GM12878 (cell line): Measurements from ENCODE around the gene KIRREL3. TPM values are rescaled to one million over a fixed set of nuclear protein-coding genes. Genes with fewer than 3 reads are reported as not detected.

Experiments
- ATAC-seq: fragments of 200-7000 bp; cut with Tn5 transposase; 3 replicates; pipeline ENCODE4 v1.9.1; 2020; ENCODE audit warnings: mild to moderate bottlenecking, moderate library complexity
- BruUV-seq: library from RNA; stranded (reverse); fragments of 400-500 nt; replicated peaks from 2 replicates; lab custom pipeline; 2021; lab: Mats Ljungman, UMichigan
- CTCF ChIA-PET: fragments of 300-600 bp; sonication (Branson Sonifier 250); formaldehyde crosslinking; extraction: SDS; loops from one replicate; lab custom pipeline; 2021; ENCODE audit warnings: inconsistent platforms; lab: Yijun Ruan, JAX
- POLR2A ChIA-PET: fragments of 350-600 bp; formaldehyde crosslinking; extraction: SDS; loops from one replicate; lab custom pipeline; 2021; ENCODE audit warnings: inconsistent platforms; lab: Charles Lee
- RAD21 ChIA-PET: fragments of 300-600 bp; sonication (Branson Sonifier 250); formaldehyde crosslinking; loops from one replicate; lab custom pipeline; 2023; ENCODE audit warnings: antibody characterized with exemption; ENCODE audit not compliant: unreplicated experiment; lab: Charles Lee
- SMC1A ChIA-PET: fragments of 300-600 bp; sonication (Branson Sonifier 250); formaldehyde crosslinking; loops from one replicate; lab custom pipeline; 2023; ENCODE audit not compliant: unreplicated experiment, uncharacterized antibody; lab: Charles Lee
- DNase-seq: peaks from one replicate; pipeline ENCODE4 v3.0.0-alpha.2; 2011; ENCODE audit warnings: low read depth, low spot score
- FAIRE-seq: peaks from 3 replicates; lab custom pipeline; 2011; peaks lifted over from hg19 to GRCh38; lab: Jason Lieb, UNC
- H2AFZ ChIP-seq: 2 replicates; pipeline ENCODE4 v1.6.0; 2011; ENCODE audit warnings: low read depth, low read length, control low read depth; ENCODE audit not compliant: control insufficient read depth
- H3K27ac ChIP-seq: 2 replicates; pipeline ENCODE4 v1.5.1; 2011; ENCODE audit warnings: control low read depth; ENCODE audit not compliant: control insufficient read depth, insufficient read depth
- H3K27me3 ChIP-seq, 2 experiments: replicated peaks in 1 of 2; 2 replicates each; pipeline versions ENCODE4 v1.6.0 to v1.6.1; 2011; ENCODE audit warnings: low read length in 1 of 2; ENCODE audit not compliant: control insufficient read depth in 2 of 2, insufficient read depth in 2 of 2
- H3K36me3 ChIP-seq, 2 experiments: 2 replicates each; pipeline ENCODE4 v1.5.1; 2011; ENCODE audit warnings: low read length in 1 of 2; ENCODE audit not compliant: control insufficient read depth in 2 of 2, insufficient read depth in 2 of 2
- H3K4me1 ChIP-seq: 2 replicates; pipeline ENCODE4 v1.6.1; 2011; ENCODE audit warnings: mild to moderate bottlenecking, low read length, moderate library complexity, mixed read lengths; ENCODE audit not compliant: control insufficient read depth, insufficient read depth
- H3K4me2 ChIP-seq: 2 replicates; pipeline ENCODE4 v1.6.0; 2011; ENCODE audit warnings: control low read depth; ENCODE audit not compliant: control insufficient read depth, insufficient read depth
- H3K4me3 ChIP-seq: fragments of 200-600 bp; sonication (generic); 2 replicates; pipeline ENCODE4 v1.5.1; 2016
- H3K79me2 ChIP-seq: 2 replicates; pipeline ENCODE4 v1.6.0; 2011; ENCODE audit warnings: low read length; ENCODE audit not compliant: control insufficient read depth, insufficient read depth
- H3K9ac ChIP-seq: 2 replicates; pipeline ENCODE4 v1.8.0; 2011; ENCODE audit warnings: low read length, control low read depth, mixed read lengths; ENCODE audit not compliant: control insufficient read depth, insufficient read depth
- H3K9me3 ChIP-seq: replicated peaks from 3 replicates; pipeline ENCODE4 v1.5.1; 2011; ENCODE audit warnings: mild to moderate bottlenecking, low read length; ENCODE audit not compliant: control insufficient read depth, insufficient read depth
- H4K20me1 ChIP-seq: 2 replicates; pipeline ENCODE4 v1.6.0; 2011; ENCODE audit not compliant: control insufficient read depth, insufficient read depth
- ATF2 ChIP-seq: IDR thresholded peaks from 2 replicates; pipeline ENCODE4 v1.6.1; 2012; ENCODE audit warnings: low read length, inconsistent platforms
- CBFB ChIP-seq: IDR thresholded peaks from 2 replicates; pipeline ENCODE4 v1.6.1; 2016; ENCODE audit warnings: antibody characterized with exemption, low read depth
- FOS ChIP-seq: IDR thresholded peaks from 3 replicates; pipeline ENCODE4 v1.6.1; 2011; ENCODE audit warnings: borderline replicate concordance; ENCODE audit not compliant: insufficient read length; ENCODE audit errors: extremely low read depth
- HSF1 ChIP-seq: fragments of 150-350 bp; IDR thresholded peaks from 2 replicates; pipeline ENCODE4 v1.6.1; 2014; ENCODE audit warnings: mild to moderate bottlenecking, low read depth, low read length
- IRF4 ChIP-seq: IDR thresholded peaks from 2 replicates; pipeline ENCODE4 v1.6.1; 2011; ENCODE audit warnings: low read depth, low read length
- NFYA ChIP-seq: IDR thresholded peaks from 2 replicates; pipeline ENCODE4 v1.6.1; 2011; ENCODE audit warnings: low read depth, mild to moderate bottlenecking, low read length, improper control_type of control experiment, borderline replicate concordance
- NR2C1 ChIP-seq: fragments of 450-650 bp; IDR thresholded peaks from 2 replicates; pipeline ENCODE4 v1.6.1; 2017; ENCODE audit warnings: antibody characterized with exemption, mild to moderate bottlenecking, moderate library complexity
- POLR2A ChIP-seq: IDR thresholded peaks from 2 replicates; pipeline ENCODE4 v1.6.1; 2011; ENCODE audit warnings: low read depth, mild to moderate bottlenecking, low read length
- RBBP5 ChIP-seq: fragments of 200-600 bp; sonication (generic); conservative IDR thresholded peaks from 2 replicates; pipeline ENCODE4 v1.6.1; 2016
- RELA ChIP-seq: fragments of 450-650 bp; IDR thresholded peaks from 2 replicates; pipeline ENCODE4 v1.8.0; 2014; ENCODE audit warnings: borderline replicate concordance; ENCODE audit not compliant: partially characterized antibody
- SRF ChIP-seq, 2 experiments: IDR thresholded peaks; 2 replicates each; pipeline ENCODE4 v1.6.1; 2011; ENCODE audit warnings: low read depth in 2 of 2, low read length in 2 of 2, mild to moderate bottlenecking in 1 of 2, moderate library complexity in 1 of 2
- YBX1 ChIP-seq: fragments of 450-650 bp; IDR thresholded peaks from 2 replicates; pipeline ENCODE4 v1.6.1; 2016; ENCODE audit warnings: antibody characterized with exemption
- WGBS: methylation state at CpG from one replicate; pipeline ENCODE4 v1.1.6; 2016; ENCODE audit warnings: low lambda C conversion rate; ENCODE audit not compliant: insufficient replicate concordance, insufficient coverage; ENCODE audit errors: missing lambda C conversion rate; 5-methylcytosine and 5-hydroxymethylcytosine counted together
- in situ Hi-C: fragments of 300-500 bp; cut with MboI; formaldehyde crosslinking; loops from 9 replicates; pipeline ENCODE4 v1.14.3; 2018; ENCODE audit warnings: mixed read lengths
- intact Hi-C: fragments of 100-400 bp; cut with micrococcal nuclease; formaldehyde crosslinking; loops from one replicate; pipeline ENCODE4 v1.14.2; 2022; ENCODE audit not compliant: unreplicated experiment
- polyA plus RNA-seq, 11 experiments: library from polyadenylated mRNA; depleted of rRNA in 4 of 11; unstranded in 6 of 11; stranded (reverse) in 5 of 11; fragments of >200 nt; fragmentation: Nextera tagmentation in 4 of 11; fragmentation: Illumina TruSeq in 1 of 11; extraction: Ambion mirVana in 4 of 11; extraction: Trizol in 1 of 11; gene quantifications; 1 replicate in 1 of 11; 2 replicates in 10 of 11; pipeline versions ENCODE4 v1.2.1 to v1.2.3, GENCODE V29; 2011 to 2016; ENCODE audit warnings: inconsistent platforms in 2 of 11, missing spikeins in 2 of 11, low read depth in 1 of 11
- total RNA-seq, 4 experiments: library from RNA; depleted of rRNA in 3 of 4; stranded (reverse); fragments of >200 nt in 3 of 4; fragmentation: Illumina TruSeq in 1 of 4; extraction: Trizol in 1 of 4; gene quantifications; 2 replicates each; pipeline versions ENCODE4 v1.2.1 to v1.2.3, GENCODE V29; 2013 to 2021
- TF ChIP-seq, protein P1 (sequence below): IDR thresholded peaks from 2 replicates; pipeline ENCODE4 v1.6.1; 2012; ENCODE audit warnings: low read depth, low read length, improper control_type of control experiment
- TF ChIP-seq, protein P2 (sequence below): fragments of 450-650 bp; conservative IDR thresholded peaks from 2 replicates; pipeline ENCODE4 v1.6.1; 2017; ENCODE audit warnings: mild to moderate bottlenecking, moderate library complexity

Gene KIRREL3
- total and polyA plus RNA-seq, 10 of the 15 experiments (the other 5 are each of a cell fraction or from before 2014, with no cell fraction given) = under 0.01 TPM; not detected in 9

DNA sequence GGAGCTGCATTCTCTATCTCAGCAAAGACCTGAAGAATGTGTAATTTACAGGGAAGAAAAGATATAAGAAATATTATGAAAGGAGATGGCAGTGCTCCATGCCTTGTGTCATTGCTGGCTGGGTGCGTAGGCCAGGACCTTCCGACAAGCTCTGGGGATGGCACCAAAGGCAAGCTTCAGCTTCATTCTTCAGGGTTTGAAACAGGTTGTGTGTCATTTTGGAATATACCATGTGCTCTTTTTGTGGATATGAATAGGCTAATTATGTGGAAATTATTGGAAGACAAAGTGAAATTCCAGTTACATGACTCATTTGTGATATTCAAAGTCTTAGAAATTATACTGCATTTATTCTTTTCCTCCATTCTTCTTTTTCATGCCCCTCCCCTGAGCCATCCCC is 5.7 kb upstream of the KIRREL3 start (continued):
- TF ChIP-seq, protein P1, sequence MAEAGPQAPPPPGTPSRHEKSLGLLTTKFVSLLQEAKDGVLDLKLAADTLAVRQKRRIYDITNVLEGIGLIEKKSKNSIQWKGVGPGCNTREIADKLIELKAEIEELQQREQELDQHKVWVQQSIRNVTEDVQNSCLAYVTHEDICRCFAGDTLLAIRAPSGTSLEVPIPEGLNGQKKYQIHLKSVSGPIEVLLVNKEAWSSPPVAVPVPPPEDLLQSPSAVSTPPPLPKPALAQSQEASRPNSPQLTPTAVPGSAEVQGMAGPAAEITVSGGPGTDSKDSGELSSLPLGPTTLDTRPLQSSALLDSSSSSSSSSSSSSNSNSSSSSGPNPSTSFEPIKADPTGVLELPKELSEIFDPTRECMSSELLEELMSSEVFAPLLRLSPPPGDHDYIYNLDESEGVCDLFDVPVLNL = no peak
- TF ChIP-seq SRF (IDR thresholded peaks at IDR 0.05; ENCODE audit: low read depth in 2 of 2, low read length in 2 of 2) (no peak), YBX1 (no peak), HSF1 (no peak), RBBP5 (no peak), IRF4 (no peak), RELA (no peak), NR2C1 (no peak), POLR2A (no peak), NFYA (no peak)

DNA sequence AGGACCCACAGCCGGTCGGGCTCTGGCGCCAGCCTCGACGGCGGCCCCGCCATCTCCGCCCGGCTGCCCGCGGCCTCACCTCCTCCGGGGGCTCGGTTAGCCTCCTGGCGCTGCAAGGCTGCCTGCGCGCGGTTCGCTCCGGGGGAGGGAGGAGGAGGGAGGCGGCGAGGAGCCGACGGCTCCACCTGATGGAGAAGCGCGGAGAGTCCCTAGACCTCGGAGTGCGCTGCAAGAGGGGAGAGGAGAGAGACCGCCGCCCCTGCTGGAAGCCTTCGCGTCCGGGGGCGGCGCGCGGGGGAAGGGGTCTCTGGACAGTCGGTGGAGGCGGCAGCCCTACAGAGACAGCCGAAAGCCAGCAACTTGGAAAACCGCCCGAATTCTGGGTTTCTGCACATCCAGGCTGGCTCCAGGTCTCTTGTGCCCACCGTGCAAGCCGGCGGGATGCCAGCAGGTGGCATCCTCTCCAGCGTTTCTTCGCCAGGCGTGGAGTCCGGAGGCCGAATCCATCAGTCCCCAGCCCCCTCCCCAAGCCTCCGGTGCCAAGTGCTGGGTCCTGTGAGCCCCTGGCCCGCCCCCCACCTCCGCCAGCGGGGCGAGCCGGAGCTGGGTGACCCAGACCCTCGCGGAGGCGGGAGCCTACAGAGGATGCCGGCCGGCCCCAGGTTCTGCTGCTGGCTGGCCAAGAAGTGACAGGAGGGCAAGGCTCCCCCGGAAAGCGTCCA is 2.9 kb upstream of the KIRREL3 start:
- in situ Hi-C loops = no loop called here
- no peak overlapping the region for H3K4me2 ChIP-seq
- 9% methylated on average over 35 of the region's 62 CpGs for WGBS
- SMC1A ChIA-PET = interaction anchor here (0.6 kb wide), 1 partner anchor 208 kb away, joined by 3 read pairs; no protein-coding TSS in a partner anchor
- H3K79me2 ChIP-seq = no peaks in the 10 kb centered on the region
- no peak for FAIRE-seq
- H4K20me1 ChIP-seq = no peaks in the 10 kb centered on the region
- H3K27ac ChIP-seq = no peak overlapping the region
- no peaks in the 10 kb centered on the region for H3K9me3 ChIP-seq
- RAD21 ChIA-PET = no interaction called here
- H3K4me3 ChIP-seq = no peak overlapping the region
- H3K9ac ChIP-seq = no peak overlapping the region
- H2AFZ ChIP-seq = no peak overlapping the region
- BruUV-seq = no TSS peak
- DNase-seq = no peak
- intact Hi-C loops = no loop called here
- CTCF ChIA-PET = interaction anchor here (1.3 kb wide), 1 partner anchor 71 kb away, joined by 5 read pairs; no protein-coding TSS in a partner anchor
- no peaks in the 10 kb centered on the region for H3K36me3 ChIP-seq
- peak; percentile 81 for ATAC-seq
- peaks cover 18 to 36% of the 10 kb centered on the region in 2 experiments for H3K27me3 ChIP-seq
- POLR2A ChIA-PET = no interaction called here
- H3K4me1 ChIP-seq = no peaks in the 10 kb centered on the region
- no peak for TF ChIP-seq CBFB
- TF ChIP-seq ATF2 = no peak
- TF ChIP-seq, protein P2, sequence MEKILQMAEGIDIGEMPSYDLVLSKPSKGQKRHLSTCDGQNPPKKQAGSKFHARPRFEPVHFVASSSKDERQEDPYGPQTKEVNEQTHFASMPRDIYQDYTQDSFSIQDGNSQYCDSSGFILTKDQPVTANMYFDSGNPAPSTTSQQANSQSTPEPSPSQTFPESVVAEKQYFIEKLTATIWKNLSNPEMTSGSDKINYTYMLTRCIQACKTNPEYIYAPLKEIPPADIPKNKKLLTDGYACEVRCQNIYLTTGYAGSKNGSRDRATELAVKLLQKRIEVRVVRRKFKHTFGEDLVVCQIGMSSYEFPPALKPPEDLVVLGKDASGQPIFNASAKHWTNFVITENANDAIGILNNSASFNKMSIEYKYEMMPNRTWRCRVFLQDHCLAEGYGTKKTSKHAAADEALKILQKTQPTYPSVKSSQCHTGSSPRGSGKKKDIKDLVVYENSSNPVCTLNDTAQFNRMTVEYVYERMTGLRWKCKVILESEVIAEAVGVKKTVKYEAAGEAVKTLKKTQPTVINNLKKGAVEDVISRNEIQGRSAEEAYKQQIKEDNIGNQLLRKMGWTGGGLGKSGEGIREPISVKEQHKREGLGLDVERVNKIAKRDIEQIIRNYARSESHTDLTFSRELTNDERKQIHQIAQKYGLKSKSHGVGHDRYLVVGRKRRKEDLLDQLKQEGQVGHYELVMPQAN = no peak
- no peak for TF ChIP-seq IRF4
- TF ChIP-seq NFYA = no peak
- no peak for TF ChIP-seq FOS
